ENCODE results near the gene ATXN1. TPM values are rescaled to one million over a fixed set of nuclear protein-coding genes. Genes with fewer than 3 reads are reported as not detected.

Gene ATXN1
- polyA plus RNA-seq, 2 of the 4 experiments (the other 2 are of a cell fraction), result 2.9 to 8.3 TPM

GRCh38 chr6:16477367-16478149 is 283.7 kb downstream of the ATXN1 start (continued):
- TF ChIP-seq CTCF (IDR thresholded peaks at IDR 0.05) (no peak), GATA3 (IDR thresholded peaks at IDR 0.05; ENCODE audit: borderline replicate concordance) (no peak)

GRCh38 chr6:16476861-16477260 is 284.4 kb downstream of the ATXN1 start:
- ChIA-PET POLR2A (no interaction called here), CTCF (no interaction called here)
- 71% methylated on average over 7 of the region's 7 CpGs for WGBS (ENCODE audit: missing lambda C conversion rate)
- Histone ChIP-seq H3K4me3 (no peak overlapping the region), H3K4me1 (peaks cover 17% of the 10 kb centered on the region), H3K27ac (no peak overlapping the region), H3K9me3 (no peaks in the 10 kb centered on the region), H3K4me2 (no peak overlapping the region)
- DNase-seq (ENCODE audit: low read depth in 1 of 2, low spot score in 1 of 2) (no peak), FAIRE-seq (no peak), ATAC-seq (no peak)
- no peak for TF ChIP-seq HDAC2 (IDR thresholded peaks at IDR 0.05)
- TF ChIP-seq RARB (CRISPR knock-in tag; IDR thresholded peaks at IDR 0.05), result no peak
- no peak for TF ChIP-seq ZNF302 (CRISPR knock-in tag; IDR thresholded peaks at IDR 0.05)
- no peak for TF ChIP-seq EP300 (IDR thresholded peaks at IDR 0.05)
- no peak for TF ChIP-seq HOXB13 (CRISPR knock-in tag; IDR thresholded peaks at IDR 0.05; ENCODE audit: low read depth)
- TF ChIP-seq CHD2 (IDR thresholded peaks at IDR 0.05; ENCODE audit: low read length, partially characterized antibody), result no peak
- no peak for TF ChIP-seq SREBF2 (IDR thresholded peaks at IDR 0.05)
- no peak for TF ChIP-seq TP53 (CRISPR knock-in tag; IDR thresholded peaks at IDR 0.05)
- no peak for TF ChIP-seq HOXA7 (CRISPR knock-in tag; IDR thresholded peaks at IDR 0.05)
- TF ChIP-seq ZFP36 (IDR thresholded peaks at IDR 0.05; ENCODE audit: borderline replicate concordance, partially characterized antibody), result no peak
- TF ChIP-seq E2F6 (IDR thresholded peaks at IDR 0.05; ENCODE audit: borderline replicate concordance, low read depth), result no peak
- no peak for TF ChIP-seq ELK1 (IDR thresholded peaks at IDR 0.05; ENCODE audit: low read depth, low read length)
- TF ChIP-seq BCL3 (IDR thresholded peaks at IDR 0.05), result no peak
- TF ChIP-seq ZSCAN20 (CRISPR knock-in tag; IDR thresholded peaks at IDR 0.05), result no peak
- TF ChIP-seq POLR2A (IDR thresholded peaks at IDR 0.05; ENCODE audit: low read length), result no peak
- TF ChIP-seq EHMT2 (IDR thresholded peaks at IDR 0.05; ENCODE audit: low read depth), result no peak
- TF ChIP-seq NPAS2 (CRISPR knock-in tag; IDR thresholded peaks at IDR 0.05; ENCODE audit: borderline replicate concordance), result no peak

GRCh38 chr6:16475494-16475781 is 285.8 kb downstream of the ATXN1 start:
- FAIRE-seq (no peak), DNase-seq (ENCODE audit: low read depth in 1 of 2, low spot score in 1 of 2) (no peak), ATAC-seq (no peak)
- POLR2A ChIA-PET, result no interaction called here
- Histone ChIP-seq H3K4me3 (no peak overlapping the region), H3K27ac (no peak overlapping the region), H3K4me2 (no peak overlapping the region), H3K9me3 (no peaks in the 10 kb centered on the region), H3K4me1 (peaks cover 26% of the 10 kb centered on the region)
- CTCF ChIA-PET, result interaction anchor here (1.5 kb wide), 1 partner anchor 36 kb away, joined by 3 read pairs; no protein-coding TSS in a partner anchor
- WGBS (ENCODE audit: missing lambda C conversion rate), result 100% methylated on average over 1 of the region's 1 CpG
- TF ChIP-seq HEYL (CRISPR knock-in tag; IDR thresholded peaks at IDR 0.05), result no peak
- no peak for TF ChIP-seq ATOH8 (CRISPR knock-in tag; IDR thresholded peaks at IDR 0.05; ENCODE audit: low read depth)
- no peak for TF ChIP-seq NPAS2 (CRISPR knock-in tag; IDR thresholded peaks at IDR 0.05; ENCODE audit: borderline replicate concordance)
- no peak for TF ChIP-seq REST (IDR thresholded peaks at IDR 0.05)
- no peak for TF ChIP-seq POLR2AphosphoS2 (conservative IDR thresholded peaks at IDR 0.05; ENCODE audit: low read length)
- no peak for TF ChIP-seq RNF2 (IDR thresholded peaks at IDR 0.05; ENCODE audit: borderline replicate concordance, low read depth)
- TF ChIP-seq RCOR1 (IDR thresholded peaks at IDR 0.05; ENCODE audit: low read depth, low read length), result no peak
- no peak for TF ChIP-seq RARB (CRISPR knock-in tag; IDR thresholded peaks at IDR 0.05)
- no peak for TF ChIP-seq GATA3 (IDR thresholded peaks at IDR 0.05; ENCODE audit: borderline replicate concordance)
- no peak for TF ChIP-seq TFCP2L1 (CRISPR knock-in tag; IDR thresholded peaks at IDR 0.05)
- no peak for TF ChIP-seq PHF8 (IDR thresholded peaks at IDR 0.05; ENCODE audit: borderline replicate concordance, low read depth)
